Measurements from ENCODE around the gene PHF10.
"Not testable (repeated sequence)": the region's sequence is repeated elsewhere in the genome, so short reads cannot be mapped to it uniquely, and the experiment has no call there.

The PHF10 gene

GRCh38 chr6:169700296-169700695 lies 24.0 kb downstream of the PHF10 start:
- POLR2A ChIA-PET: no interaction called here
- DNase-seq (ENCODE audit: extremely low spot score): no peak
- CTCF ChIA-PET: interaction anchor here (1.2 kb wide), 1 partner anchor 17 kb away, joined by 4 read pairs; no protein-coding TSS in a partner anchor
- TF ChIP-seq CTCF (IDR thresholded peaks at IDR 0.05; ENCODE audit: control extremely low read depth, extremely low read depth, low read depth, missing control alignments): no peak

GRCh38 chr6:169697115-169697514 lies 27.2 kb downstream of the PHF10 start:
- DNase-seq (ENCODE audit: extremely low spot score); POLR2A ChIA-PET; CTCF ChIA-PET: not testable (repeated sequence)

GRCh38 chr6:169695131-169695530 lies 29.2 kb downstream of the PHF10 start:
- DNase-seq (ENCODE audit: extremely low spot score): no peak
- ChIA-PET POLR2A (interaction anchor here (0.6 kb wide), 1 partner anchor 16 kb away, joined by 3 read pairs; no protein-coding TSS in a partner anchor), CTCF (no interaction called here)
- TF ChIP-seq CTCF (IDR thresholded peaks at IDR 0.05; ENCODE audit: control extremely low read depth, extremely low read depth, low read depth, missing control alignments): no peak

DNA sequence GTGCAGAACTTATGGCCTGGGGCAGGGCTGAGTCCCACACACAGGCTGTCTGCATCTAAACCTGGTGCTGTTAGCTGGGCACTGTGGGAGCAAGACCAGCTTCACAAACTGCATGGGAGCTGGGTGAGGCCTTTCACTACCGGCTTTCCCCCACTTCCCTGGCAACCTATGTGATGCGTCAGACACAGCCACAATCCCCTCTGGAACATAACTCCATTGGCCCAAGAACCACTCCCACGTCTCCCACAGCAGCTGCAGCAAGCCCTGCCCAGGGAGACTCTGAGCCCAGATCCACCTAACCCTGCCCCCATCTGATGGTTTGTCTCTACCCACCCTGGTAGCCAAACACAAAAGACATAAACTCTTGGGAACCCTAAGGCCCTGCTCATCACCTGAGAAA lies 31.8 kb downstream of the PHF10 start:
- POLR2A ChIA-PET: no interaction called here

GRCh38 chr6:169691260-169691659 lies 33.0 kb downstream of the PHF10 start:
- POLR2A ChIA-PET: no interaction called here
- no peak for TF ChIP-seq CTCF (IDR thresholded peaks at IDR 0.05; ENCODE audit: control extremely low read depth, extremely low read depth, low read depth, missing control alignments)
- CTCF ChIA-PET: no interaction called here
- DNase-seq (ENCODE audit: extremely low spot score): no peak

More for the DNA sequence above, 31.8 kb downstream of the PHF10 start:
- TF ChIP-seq CTCF (IDR thresholded peaks at IDR 0.05; ENCODE audit: control extremely low read depth, extremely low read depth, low read depth, missing control alignments): no peak
- CTCF ChIA-PET: interaction anchor here (1.2 to 1.9 kb wide), 4 partner anchors 9 to 25 kb away, joined by 3 to 5 read pairs (median 3); partner anchors contain the start of genes C6orf120 and WDR27
- DNase-seq (ENCODE audit: extremely low spot score): no peak

- no peak for DNase-seq (ENCODE audit: extremely low spot score)
- no peak for TF ChIP-seq CTCF (IDR thresholded peaks at IDR 0.05; ENCODE audit: control extremely low read depth, extremely low read depth, low read depth, missing control alignments)
- CTCF ChIA-PET: no interaction called here
- POLR2A ChIA-PET: no interaction called here
Observed at GRCh38 chr6:169689287-169689686, 35.0 kb downstream of the PHF10 start.

DNA sequence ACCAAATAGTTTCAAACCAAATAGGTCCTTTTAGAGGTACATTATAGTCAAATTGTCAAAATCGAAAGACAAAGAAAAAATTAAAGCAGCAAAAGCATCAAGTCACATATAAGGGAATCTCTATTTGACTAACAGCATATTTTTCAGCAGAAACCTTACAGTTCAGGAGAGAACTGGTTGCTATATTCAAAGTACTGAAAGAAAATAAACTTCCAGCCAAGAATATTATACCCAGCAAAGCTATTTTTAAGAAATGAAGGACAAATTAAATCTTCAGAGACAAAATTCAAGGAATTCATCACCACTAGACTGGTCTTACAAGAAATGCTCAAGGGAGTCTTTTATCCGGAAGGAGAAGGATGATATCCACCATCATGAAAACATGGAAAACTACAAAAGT lies 38.4 kb downstream of the PHF10 start:
- ChIA-PET CTCF (no interaction called here), POLR2A (no interaction called here)
- no peak for DNase-seq (ENCODE audit: extremely low spot score)
- no peak for TF ChIP-seq CTCF (IDR thresholded peaks at IDR 0.05; ENCODE audit: control extremely low read depth, extremely low read depth, low read depth, missing control alignments)
